Activated B cell treated with CpG ODN at 0.5 μM for 24 hours (primary cell): ENCODE results near the gene KCNAB2. TPM values are rescaled to one million over a fixed set of nuclear protein-coding genes. Genes with fewer than 3 reads are reported as not detected.

ENCODE experiments used
- ATAC-seq: fragments of 200-7000 bp; cut with Tn5 transposase; one replicate; pipeline ENCODE4 v1.10.0; 2021; ENCODE audit warnings: low read depth, mild to moderate bottlenecking, moderate library complexity
- CTCF ChIA-PET: fragments of 350-600 bp; sonication (Branson Sonifier 250); formaldehyde crosslinking; loops from one replicate; lab custom pipeline; 2021; ENCODE audit warnings: antibody characterized with exemption; lab: Charles Lee
- POLR2A ChIA-PET: fragments of 350-600 bp; sonication (Branson Sonifier 250); formaldehyde crosslinking; loops from one replicate; lab custom pipeline; 2021; ENCODE audit warnings: antibody characterized with exemption; lab: Charles Lee
- DNase-seq: peaks from one replicate; pipeline ENCODE4 v3.0.0; 2022
- H3K27ac Mint-ChIP-seq: one replicate; pipeline ENCODE4 v1.8.0; 2020; ENCODE audit warnings: mixed read lengths
- H3K27me3 Mint-ChIP-seq: one replicate; pipeline ENCODE4 v1.8.0; 2021; ENCODE audit warnings: mixed read lengths
- H3K36me3 Mint-ChIP-seq: one replicate; pipeline ENCODE4 v1.8.0; 2021; ENCODE audit warnings: low read depth, mixed read lengths
- H3K4me1 Mint-ChIP-seq: one replicate; pipeline ENCODE4 v1.8.0; 2021; ENCODE audit warnings: mixed read lengths
- H3K4me3 Mint-ChIP-seq: one replicate; pipeline ENCODE4 v1.8.0; 2020; ENCODE audit warnings: mild to moderate bottlenecking, mixed read lengths
- H3K9me3 Mint-ChIP-seq: one replicate; pipeline ENCODE4 v1.8.0; 2020; ENCODE audit warnings: mixed read lengths
- CTCF ChIP-seq: fragments of 200-600 bp; IDR thresholded peaks from one replicate; pipeline ENCODE4 v1.8.0; 2022; ENCODE audit warnings: antibody characterized with exemption, mild to moderate bottlenecking
- intact Hi-C: fragments of 100-400 bp; cut with micrococcal nuclease; formaldehyde crosslinking; loops from one replicate; pipeline ENCODE4 v1.15.1; 2024
- total RNA-seq: library from RNA; stranded (reverse); gene quantifications from 2 replicates; pipeline ENCODE4 v1.2.3, GENCODE V29; 2022

Gene KCNAB2
- total RNA-seq, 1 donor from 2014 or later = 121 TPM

- CTCF ChIA-PET = interaction anchor here (1.0 kb wide), 1 partner anchor 30 kb away, joined by 3 read pairs; no protein-coding TSS in a partner anchor
- ATAC-seq (no peak), DNase-seq (no peak)
- Mint-ChIP-seq H3K27me3 (peaks cover 2% of the 10 kb centered on the region), H3K4me3 (no peak overlapping the region), H3K9me3 (no peaks in the 10 kb centered on the region), H3K4me1 (no peaks in the 10 kb centered on the region), H3K36me3 (peaks cover 33% of the 10 kb centered on the region), H3K27ac (no peak overlapping the region)
- no peak for TF ChIP-seq CTCF
- intact Hi-C loops = no loop called here
- POLR2A ChIA-PET = no interaction called here
Measured at GRCh38 chr1:6098303-6099215, 52.9 kb downstream of the KCNAB2 start.

- intact Hi-C loops = no loop called here
- Mint-ChIP-seq H3K9me3 (no peaks in the 10 kb centered on the region), H3K36me3 (peaks cover 25% of the 10 kb centered on the region), H3K27me3 (peaks cover 2% of the 10 kb centered on the region), H3K4me1 (no peaks in the 10 kb centered on the region), H3K27ac (no peak overlapping the region), H3K4me3 (no peak overlapping the region)
- DNase-seq = no peak
- no peak for TF ChIP-seq CTCF
- ChIA-PET POLR2A (no interaction called here), CTCF (interaction anchor here (1.4 kb wide), 1 partner anchor 589 kb away, joined by 3 read pairs; no protein-coding TSS in a partner anchor)
- no peak for ATAC-seq
Measured at GRCh38 chr1:6099297-6099696, 53.6 kb downstream of the KCNAB2 start.

- ChIA-PET CTCF (interaction anchor here (1.4 kb wide), 1 partner anchor 590 kb away, joined by 3 read pairs; no protein-coding TSS in a partner anchor), POLR2A (interaction anchor here (0.8 kb wide), 1 partner anchor 74 kb away, joined by 3 read pairs; no protein-coding TSS in a partner anchor)
- DNase-seq = no peak
- no peak for ATAC-seq
- H3K27ac Mint-ChIP-seq = no peak overlapping the region
- no peak for TF ChIP-seq CTCF
- H3K9me3 Mint-ChIP-seq = no peaks in the 10 kb centered on the region
- intact Hi-C loops = no loop called here
- peaks cover 22% of the 10 kb centered on the region for H3K36me3 Mint-ChIP-seq
- no peaks in the 10 kb centered on the region for H3K4me1 Mint-ChIP-seq
- no peak overlapping the region for H3K4me3 Mint-ChIP-seq
- peaks cover 2% of the 10 kb centered on the region for H3K27me3 Mint-ChIP-seq
Measured at GRCh38 chr1:6099787-6100765, 54.4 kb downstream of the KCNAB2 start.

- TF ChIP-seq CTCF = no peak
- DNase-seq (no peak), ATAC-seq (no peak)
- Mint-ChIP-seq H3K27ac (no peak overlapping the region), H3K4me1 (no peaks in the 10 kb centered on the region), H3K9me3 (no peaks in the 10 kb centered on the region), H3K27me3 (peaks cover 2% of the 10 kb centered on the region), H3K4me3 (no peak overlapping the region), H3K36me3 (peaks cover 21% of the 10 kb centered on the region)
- ChIA-PET POLR2A (interaction anchor here (0.8 kb wide), 1 partner anchor 75 kb away, joined by 3 read pairs; no protein-coding TSS in a partner anchor), CTCF (no interaction called here)
- intact Hi-C loops = no loop called here
Measured at GRCh38 chr1:6100861-6101783, 55.4 kb downstream of the KCNAB2 start.
